Activated naive CD4-positive, alpha-beta T cell treated with anti-CD3 and anti-CD28 coated beads, Interleukin-2, amount 50 U/mL, for 72 hours (primary cell): ENCODE measurements around the gene PSMD4. TPM values are rescaled to one million over a fixed set of nuclear protein-coding genes. Genes with fewer than 3 reads are reported as not detected.

Experiments used
- ATAC-seq, 2 donors: fragments of 150-1000 bp; cut with Tn5 transposase; 2 replicates each; pipeline ENCODE4 v1.10.0; 2021; ENCODE audit warnings: mild to moderate bottlenecking in 2 of 2, moderate library complexity in 2 of 2
- DNase-seq, 2 donors: peaks; one replicate each; pipeline ENCODE4 v3.0.0; 2021 to 2022; ENCODE audit warnings: low spot score in 2 of 2
- H3K27ac Mint-ChIP-seq, 2 donors: one replicate each; pipeline ENCODE4 v1.8.0; 2022; ENCODE audit warnings: mild to moderate bottlenecking in 2 of 2, mixed read lengths in 2 of 2
- H3K36me3 Mint-ChIP-seq, 2 donors: one replicate each; pipeline ENCODE4 v1.8.0; 2022; ENCODE audit warnings: mixed read lengths in 2 of 2
- H3K9me3 Mint-ChIP-seq, 2 donors: one replicate each; pipeline ENCODE4 v1.8.0; 2022; ENCODE audit warnings: mixed read lengths in 2 of 2
- total RNA-seq, 2 donors: library from RNA; stranded (reverse); gene quantifications; one replicate each; pipeline ENCODE4 v1.2.3, GENCODE V29; 2022

PSMD4 gene
- total RNA-seq, 2 donors from 2014 or later, result 185 to 189 TPM

DNA sequence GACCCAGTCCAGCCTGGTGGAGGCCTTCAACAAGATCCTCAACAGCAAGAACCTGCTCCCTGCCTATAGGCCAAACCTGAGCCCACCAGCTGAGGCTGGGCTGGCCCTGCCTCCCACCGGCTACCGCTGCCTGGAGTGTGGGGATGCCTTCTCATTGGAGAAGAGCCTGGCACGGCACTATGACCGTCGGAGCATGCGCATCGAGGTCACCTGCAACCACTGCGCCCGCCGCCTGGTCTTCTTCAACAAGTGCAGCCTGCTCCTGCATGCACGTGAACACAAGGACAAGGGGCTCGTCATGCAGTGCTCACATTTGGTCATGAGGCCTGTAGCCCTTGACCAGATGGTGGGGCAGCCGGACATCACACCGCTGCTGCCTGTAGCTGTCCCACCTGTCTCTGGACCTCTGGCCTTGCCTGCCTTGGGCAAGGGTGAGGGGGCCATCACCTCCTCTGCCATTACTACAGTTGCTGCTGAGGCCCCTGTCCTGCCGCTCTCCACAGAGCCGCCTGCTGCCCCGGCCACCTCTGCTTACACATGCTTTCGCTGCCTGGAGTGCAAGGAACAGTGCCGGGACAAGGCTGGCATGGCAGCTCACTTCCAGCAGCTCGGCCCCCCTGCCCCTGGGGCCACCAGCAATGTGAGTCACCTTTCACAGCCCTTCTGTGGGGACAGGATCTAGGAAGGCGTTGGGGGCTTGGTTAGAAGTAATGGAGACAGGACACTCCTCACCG is 33.4 kb downstream of the PSMD4 start:
- H3K27ac Mint-ChIP-seq, result peak overlapping the region in 1 of 2 donors; percentile 69
- DNase-seq (no peak), ATAC-seq (no peak)
- no peaks in the 10 kb centered on the region for H3K9me3 Mint-ChIP-seq
- peaks cover 5 to 17% of the 10 kb centered on the region in 2 donors for H3K36me3 Mint-ChIP-seq

DNA sequence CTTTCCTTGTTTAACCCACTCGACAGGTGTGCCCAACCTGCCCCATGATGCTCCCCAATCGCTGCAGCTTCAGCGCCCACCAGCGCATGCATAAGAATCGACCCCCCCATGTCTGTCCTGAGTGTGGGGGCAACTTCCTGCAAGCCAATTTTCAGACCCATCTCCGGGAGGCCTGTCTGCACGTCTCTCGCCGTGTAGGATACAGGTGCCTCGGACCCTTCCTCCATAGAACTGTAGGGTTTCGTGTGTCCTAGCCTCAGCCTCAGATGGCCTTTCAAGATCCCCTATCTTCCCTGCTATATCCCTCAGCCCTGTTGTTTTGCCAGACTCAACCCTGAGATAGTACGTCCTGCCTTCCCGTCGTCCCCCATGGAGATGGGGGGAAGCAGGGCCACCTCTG is 34.0 kb downstream of the PSMD4 start:
- Mint-ChIP-seq H3K9me3 (no peaks in the 10 kb centered on the region), H3K27ac (peak overlapping the region; percentile 67 to 69), H3K36me3 (peaks cover 0 to 12% of the 10 kb centered on the region in 2 donors)
- no peak for DNase-seq
- no peak for ATAC-seq

DNA sequence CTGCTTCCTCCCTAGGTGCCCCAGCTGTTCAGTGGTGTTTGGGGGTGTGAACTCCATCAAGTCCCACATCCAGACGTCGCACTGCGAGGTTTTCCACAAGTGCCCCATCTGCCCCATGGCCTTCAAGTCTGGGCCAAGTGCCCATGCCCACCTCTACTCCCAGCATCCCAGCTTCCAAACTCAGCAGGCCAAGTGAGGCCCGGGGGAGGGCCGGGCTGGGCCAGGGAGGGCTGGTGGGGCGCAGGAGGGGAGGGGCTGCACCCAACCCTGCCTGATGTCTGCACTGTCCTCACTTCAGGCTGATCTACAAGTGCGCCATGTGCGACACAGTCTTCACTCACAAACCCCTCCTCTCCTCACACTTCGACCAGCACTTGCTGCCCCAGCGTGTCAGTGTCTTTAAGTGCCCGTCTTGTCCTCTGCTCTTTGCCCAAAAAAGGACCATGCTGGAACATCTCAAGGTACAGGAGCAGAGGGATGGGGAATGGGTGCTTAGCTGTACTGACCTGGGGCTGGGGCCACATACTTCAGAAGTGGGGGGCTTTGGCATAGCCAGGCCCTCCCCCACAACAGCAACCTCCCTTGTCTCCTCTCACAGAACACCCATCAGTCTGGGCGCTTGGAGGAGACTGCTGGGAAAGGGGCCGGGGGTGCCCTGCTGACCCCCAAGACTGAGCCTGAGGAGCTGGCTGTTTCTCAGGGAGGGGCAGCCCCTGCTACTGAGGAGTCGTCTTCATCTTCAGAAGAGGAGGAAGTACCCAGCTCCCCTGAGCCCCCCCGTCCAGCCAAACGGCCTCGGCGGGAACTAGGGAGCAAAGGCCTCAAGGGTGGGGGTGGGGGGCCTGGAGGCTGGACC is 34.8 kb downstream of the PSMD4 start:
- ATAC-seq (no peak), DNase-seq (no peak)
- Mint-ChIP-seq H3K36me3 (peaks cover 0 to 7% of the 10 kb centered on the region in 2 donors), H3K9me3 (no peaks in the 10 kb centered on the region), H3K27ac (peak overlapping the region; percentile 67 to 69)

DNA sequence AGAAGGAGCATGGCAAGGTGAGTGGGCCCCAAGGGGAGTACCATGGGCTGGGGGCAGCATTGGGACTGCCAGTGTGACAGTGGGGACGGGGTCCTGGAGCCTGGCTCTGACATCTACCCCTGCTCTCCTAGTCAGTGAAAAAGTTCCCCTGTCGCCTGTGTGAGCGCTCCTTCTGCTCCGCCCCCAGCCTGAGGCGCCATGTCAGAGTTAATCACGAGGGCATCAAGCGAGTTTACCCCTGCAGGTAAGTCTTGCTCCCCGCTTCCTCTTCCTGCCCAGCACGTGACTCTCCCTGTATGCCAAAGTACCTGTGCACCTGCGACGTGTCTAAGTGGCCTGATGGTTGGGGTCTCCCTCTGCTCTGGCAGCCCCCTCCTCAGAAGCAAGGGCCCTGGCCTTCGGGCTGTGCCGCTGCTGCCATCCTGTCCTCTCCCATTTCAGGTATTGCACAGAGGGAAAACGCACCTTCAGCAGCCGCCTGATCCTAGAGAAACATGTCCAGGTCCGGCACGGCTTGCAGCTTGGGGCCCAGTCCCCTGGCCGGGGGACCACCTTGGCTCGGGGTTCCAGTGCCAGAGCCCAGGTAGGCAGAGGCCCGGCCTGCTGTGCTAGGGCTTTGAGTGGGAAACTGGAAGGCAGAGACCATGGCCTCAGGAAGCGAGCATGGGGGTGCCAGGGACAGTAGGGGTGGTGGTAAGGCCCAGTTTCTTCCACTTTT is 35.6 kb downstream of the PSMD4 start:
- DNase-seq (no peak), ATAC-seq (no peak)
- no peaks in the 10 kb centered on the region for H3K9me3 Mint-ChIP-seq
- no peaks in the 10 kb centered on the region for H3K36me3 Mint-ChIP-seq
- H3K27ac Mint-ChIP-seq, result peak overlapping the region; percentile 67 to 81

DNA sequence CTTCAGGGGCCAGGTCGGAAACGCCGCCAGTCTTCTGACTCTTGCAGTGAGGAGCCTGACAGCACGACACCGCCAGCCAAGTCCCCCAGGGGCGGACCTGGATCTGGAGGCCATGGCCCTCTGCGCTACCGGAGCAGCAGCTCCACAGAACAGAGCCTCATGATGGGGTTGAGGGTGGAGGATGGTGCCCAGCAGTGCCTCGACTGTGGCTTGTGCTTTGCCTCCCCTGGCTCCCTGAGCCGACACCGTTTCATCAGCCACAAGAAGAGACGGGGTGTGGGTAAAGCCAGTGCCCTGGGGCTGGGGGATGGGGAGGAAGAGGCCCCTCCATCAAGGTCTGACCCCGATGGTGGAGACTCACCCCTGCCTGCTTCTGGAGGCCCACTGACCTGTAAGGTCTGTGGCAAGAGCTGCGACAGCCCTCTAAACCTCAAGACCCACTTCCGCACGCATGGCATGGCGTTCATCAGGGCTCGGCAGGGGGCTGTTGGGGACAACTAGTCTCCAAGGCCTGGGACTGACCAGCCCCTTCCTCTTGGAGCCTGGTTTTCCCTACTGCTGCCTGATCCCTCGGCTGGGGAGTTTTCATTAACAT is 36.3 kb downstream of the PSMD4 start:
- peak overlapping the region; percentile 67 to 81 for H3K27ac Mint-ChIP-seq
- DNase-seq (no peak), ATAC-seq (peak in 1 of 2 donors; percentile 7)
- no peaks in the 10 kb centered on the region for H3K36me3 Mint-ChIP-seq
- H3K9me3 Mint-ChIP-seq, result no peaks in the 10 kb centered on the region

DNA sequence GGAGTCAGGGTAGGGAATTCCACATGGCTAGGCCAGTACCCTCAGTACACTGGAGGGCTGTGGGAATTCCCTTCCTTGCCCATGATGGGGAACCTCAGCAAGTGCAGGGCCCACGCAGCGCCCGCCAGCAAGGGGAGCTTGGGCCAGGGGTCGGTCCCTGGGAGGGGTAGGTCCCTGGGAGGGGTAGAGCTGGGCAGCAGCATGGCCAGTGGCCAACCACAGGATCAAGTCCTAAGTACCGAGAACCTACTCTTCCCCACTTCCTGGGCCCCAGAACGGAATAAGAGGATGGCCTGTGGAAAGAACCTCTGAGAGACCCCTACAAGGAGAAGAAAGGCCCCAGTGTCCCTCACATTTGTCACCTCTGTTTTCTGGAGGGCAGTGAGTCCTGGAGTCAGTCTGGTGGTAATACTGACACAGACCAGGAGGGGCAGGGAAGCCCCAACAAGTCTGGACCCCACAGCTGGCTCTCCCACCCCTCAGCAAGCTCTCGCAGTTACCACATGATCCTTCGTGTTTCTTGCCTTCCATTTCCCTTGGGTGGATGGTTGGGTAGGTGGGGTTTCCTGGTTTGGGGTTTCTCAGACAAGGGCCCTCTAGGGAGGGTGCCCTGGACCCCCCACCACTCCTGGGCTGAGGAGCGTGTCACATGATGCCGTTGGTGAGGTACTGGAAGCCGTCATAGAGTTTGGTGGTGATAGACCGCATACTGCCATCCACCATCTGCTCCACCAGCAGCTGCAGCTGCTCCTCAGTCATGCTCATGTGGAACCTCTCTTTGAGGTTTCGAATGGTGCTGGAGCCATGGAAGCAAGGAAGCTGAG is 37.9 kb downstream of the PSMD4 start:
- Mint-ChIP-seq H3K36me3 (no peaks in the 10 kb centered on the region), H3K27ac (peak overlapping the region; percentile 50 to 85), H3K9me3 (no peaks in the 10 kb centered on the region)
- ATAC-seq (peak in 1 of 2 donors; percentile 10), DNase-seq (no peak)

DNA sequence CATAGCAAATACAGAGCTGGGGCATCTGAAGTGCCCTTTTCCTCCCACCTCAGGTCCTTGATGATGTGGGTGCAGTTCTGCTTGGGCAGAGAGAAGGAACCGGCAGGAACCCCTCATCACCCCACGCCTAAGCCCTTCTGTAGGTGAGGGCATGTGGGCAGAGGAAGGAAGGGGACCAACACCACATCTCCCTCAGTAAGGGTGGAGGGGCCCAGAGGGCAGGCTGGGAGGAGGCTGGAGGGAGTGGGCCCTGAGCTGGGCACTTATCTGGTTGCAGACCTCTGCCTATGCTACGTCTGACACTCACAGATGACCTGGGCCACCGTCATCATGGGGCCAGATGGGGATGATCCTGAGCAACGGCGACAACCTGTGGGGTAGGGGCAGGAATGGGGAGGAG is 38.6 kb downstream of the PSMD4 start:
- Mint-ChIP-seq H3K27ac (peak overlapping the region; percentile 50 to 85), H3K36me3 (no peaks in the 10 kb centered on the region), H3K9me3 (no peaks in the 10 kb centered on the region)
- DNase-seq, result no peak
- peak in 1 of 2 donors; percentile 14 for ATAC-seq

DNA sequence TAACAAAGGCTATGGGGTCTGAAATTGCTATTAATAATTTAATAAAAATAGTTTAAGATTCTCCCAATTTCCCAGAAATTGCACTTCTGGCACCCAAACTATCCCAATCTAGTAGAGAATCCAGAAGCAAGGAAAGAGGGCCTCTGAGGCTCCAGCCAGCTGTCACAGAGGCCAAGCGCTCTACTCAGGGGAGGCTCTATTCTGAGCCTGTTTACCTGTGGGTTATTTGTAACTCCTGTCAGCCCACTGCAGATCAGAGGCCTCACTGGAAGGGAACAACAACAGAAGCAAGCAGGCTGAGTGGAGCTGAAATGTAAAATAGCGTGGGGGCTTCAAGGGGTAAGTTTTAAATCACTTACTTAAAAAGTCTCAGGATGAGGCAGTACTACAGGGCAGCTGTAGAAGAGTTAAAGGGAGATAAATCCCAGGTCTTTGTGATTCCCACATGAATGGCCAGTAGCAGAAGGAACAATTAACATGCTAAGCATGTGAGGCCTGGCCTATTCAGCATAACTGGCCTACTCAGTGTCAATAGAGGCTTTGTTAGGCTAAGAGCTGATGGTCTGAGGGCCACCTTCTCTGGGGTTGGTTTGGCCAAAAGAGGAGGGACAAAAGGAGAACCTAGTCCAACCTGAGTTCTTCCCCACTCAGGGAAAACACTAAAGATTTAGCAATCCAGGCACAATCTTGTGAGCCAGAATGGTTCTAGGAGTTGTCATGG is 40.4 kb downstream of the PSMD4 start:
- H3K9me3 Mint-ChIP-seq, result no peaks in the 10 kb centered on the region
- peaks cover 6 to 12% of the 10 kb centered on the region in 2 donors for H3K36me3 Mint-ChIP-seq
- ATAC-seq (no peak), DNase-seq (no peak)
- peak overlapping the region; percentile 40 to 83 for H3K27ac Mint-ChIP-seq

DNA sequence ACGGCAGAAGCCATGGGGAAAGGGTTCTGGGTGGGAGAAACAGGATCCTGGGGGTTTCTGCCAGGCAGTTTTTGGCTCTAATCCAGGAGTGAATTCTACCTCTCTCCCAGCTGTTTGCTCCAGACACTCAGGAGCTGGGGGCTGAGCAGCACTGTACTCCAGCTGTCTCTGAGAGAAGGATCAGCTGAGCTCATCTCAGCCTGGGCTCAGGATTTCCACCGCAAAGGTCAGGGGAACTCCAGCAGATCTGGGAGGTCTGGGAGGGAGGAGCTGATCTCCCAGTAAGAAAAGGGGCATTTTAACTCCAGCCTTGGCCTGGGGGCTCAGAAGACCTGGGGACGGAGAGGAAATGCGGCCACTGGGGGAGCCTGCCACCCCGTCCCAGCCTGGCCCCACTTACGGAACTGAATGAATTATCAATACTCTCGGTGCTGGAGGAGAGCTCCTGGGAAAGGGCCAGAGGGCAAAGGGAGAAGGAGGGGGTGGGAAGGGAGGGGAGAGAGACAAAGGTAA is 55.3 kb downstream of the PSMD4 start:
- Mint-ChIP-seq H3K36me3 (peaks cover 10 to 16% of the 10 kb centered on the region in 2 donors), H3K9me3 (no peaks in the 10 kb centered on the region), H3K27ac (peak overlapping the region in 1 of 2 donors; percentile 90)
- ATAC-seq (no peak), DNase-seq (no peak)

DNA sequence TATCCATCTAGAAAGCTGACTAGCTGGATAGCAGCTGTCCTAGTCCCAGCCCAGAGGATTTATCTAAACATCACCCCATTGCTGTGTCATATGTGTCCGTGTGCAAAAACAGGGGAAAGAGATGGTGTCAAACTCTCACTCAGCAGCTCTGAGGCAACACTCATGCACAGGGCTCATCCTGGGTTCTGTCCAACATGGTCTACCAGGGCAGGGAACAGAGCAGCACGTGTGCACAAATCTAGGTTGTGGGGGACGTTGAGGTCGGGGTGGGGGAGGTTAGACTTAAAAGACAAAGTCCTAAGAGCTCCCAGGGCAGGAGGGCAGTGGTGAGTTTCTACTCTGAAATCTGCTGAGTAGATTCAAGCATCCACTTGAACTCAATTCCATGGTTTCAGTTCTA is 56.5 kb downstream of the PSMD4 start:
- DNase-seq (no peak), ATAC-seq (no peak)
- peak overlapping the region; percentile 75 to 87 for H3K27ac Mint-ChIP-seq
- H3K9me3 Mint-ChIP-seq, result no peaks in the 10 kb centered on the region
- H3K36me3 Mint-ChIP-seq, result peaks cover 4 to 16% of the 10 kb centered on the region in 2 donors

DNA sequence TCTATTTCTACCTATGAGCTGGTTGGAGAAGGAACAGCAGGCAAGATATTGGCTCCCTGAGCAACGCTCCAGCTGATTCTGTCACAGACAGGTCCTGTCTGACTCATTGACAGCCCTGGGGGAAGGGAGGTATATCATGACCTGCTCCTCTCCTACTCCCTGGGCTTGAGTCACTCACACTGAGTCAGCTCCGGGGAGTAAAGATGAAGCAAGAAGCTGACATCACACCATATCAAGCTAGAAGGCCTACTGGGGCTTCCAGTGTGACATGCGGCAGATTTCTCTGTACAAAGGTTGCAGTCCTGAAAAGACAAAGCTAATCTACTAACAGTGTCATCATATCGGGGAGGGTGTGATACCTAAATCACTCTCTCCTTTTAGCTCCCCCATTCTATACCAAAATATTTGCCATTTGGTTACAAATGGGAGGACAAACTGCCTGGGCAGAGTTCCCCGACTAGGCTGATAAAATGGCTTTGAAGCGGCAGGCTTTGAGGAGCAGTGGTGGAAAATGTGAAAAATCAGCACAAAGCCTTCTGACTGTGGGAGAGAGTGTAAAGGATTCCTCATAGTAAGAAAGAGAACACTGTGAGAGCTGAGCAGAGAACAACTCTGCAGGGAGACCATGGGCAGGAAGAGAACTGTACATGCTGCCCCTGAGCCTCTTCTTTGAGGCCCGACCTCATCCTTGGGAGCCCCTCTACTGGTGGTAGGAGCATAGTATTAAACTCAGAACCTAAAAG is 57.2 kb downstream of the PSMD4 start:
- no peaks in the 10 kb centered on the region for H3K9me3 Mint-ChIP-seq
- peak; percentile 78 to 82 for DNase-seq
- H3K36me3 Mint-ChIP-seq, result peaks cover 4 to 16% of the 10 kb centered on the region in 2 donors
- peak overlapping the region; percentile 87 to 99 for H3K27ac Mint-ChIP-seq
- peak; percentile 100 for ATAC-seq

DNA sequence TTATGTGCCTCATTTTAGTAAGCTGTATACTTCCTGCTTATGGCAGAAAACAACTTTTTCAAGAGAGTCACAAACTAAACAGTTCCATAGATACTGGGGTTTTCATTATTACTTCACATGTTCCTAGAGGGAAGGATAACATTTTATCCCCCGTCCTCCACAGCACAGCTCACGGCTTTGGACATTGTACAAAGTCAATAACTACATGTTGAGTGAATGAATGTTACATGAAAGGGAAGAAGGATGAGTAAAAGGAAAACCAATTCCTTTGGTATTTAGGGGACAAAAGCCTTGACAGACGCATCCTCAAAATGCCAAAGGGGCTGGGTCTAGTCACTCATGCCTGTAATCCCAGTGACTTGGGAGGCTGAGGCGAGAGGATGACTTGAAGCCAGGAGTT is 57.9 kb downstream of the PSMD4 start:
- ATAC-seq (no peak), DNase-seq (no peak)
- Mint-ChIP-seq H3K27ac (peak overlapping the region; percentile 87 to 99), H3K36me3 (peaks cover 4 to 16% of the 10 kb centered on the region in 2 donors), H3K9me3 (no peaks in the 10 kb centered on the region)

DNA sequence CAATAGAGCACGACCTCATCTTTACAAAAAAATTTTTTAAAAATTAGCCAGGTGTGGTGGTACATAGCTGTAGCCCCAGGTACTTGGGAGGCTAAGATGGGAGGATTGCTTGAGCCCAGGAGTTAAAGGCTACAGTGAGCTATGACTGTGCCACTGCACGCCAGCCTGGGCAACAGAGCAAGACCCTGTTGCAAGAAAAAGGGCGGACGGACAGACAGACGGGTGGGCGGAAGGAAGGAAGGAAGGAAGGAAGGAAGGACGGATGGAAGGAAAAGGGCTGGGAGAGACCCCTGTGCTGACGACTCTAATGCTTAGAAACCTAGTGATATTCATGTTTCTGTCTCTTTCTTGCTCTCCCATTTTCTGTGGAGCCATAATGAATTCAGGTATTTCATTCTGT is 58.3 kb downstream of the PSMD4 start:
- peak overlapping the region; percentile 87 to 99 for H3K27ac Mint-ChIP-seq
- ATAC-seq (no peak), DNase-seq (no peak)
- H3K9me3 Mint-ChIP-seq, result no peaks in the 10 kb centered on the region
- H3K36me3 Mint-ChIP-seq, result peaks cover 4 to 16% of the 10 kb centered on the region in 2 donors

DNA sequence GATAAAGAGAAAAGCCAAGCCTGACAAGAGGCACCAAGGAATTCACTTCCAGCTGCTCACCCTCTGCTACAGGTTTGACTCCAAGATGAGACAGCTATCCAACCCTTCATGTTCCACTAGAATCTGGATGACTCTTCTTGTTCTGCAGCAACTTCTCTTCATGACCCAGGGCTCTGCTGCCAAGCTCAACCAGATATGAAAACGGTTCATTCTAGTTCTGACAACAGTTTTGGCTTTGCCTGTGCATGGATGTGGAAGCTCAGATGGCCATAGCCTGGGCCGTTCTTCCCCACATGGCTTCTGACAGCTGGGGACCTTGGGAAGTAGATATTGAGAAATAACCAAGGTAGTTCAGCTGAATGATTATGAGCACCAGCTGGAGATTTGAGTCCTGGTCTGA is 59.0 kb downstream of the PSMD4 start:
- H3K27ac Mint-ChIP-seq, result peak overlapping the region in 1 of 2 donors; percentile 26
- no peaks in the 10 kb centered on the region for H3K9me3 Mint-ChIP-seq
- H3K36me3 Mint-ChIP-seq, result peaks cover 4 to 16% of the 10 kb centered on the region in 2 donors
- no peak for DNase-seq
- ATAC-seq, result no peak
